GM23338 (cell line): ENCODE data around the gene HHAT.

ENCODE experiments used
- CREB1 ChIP-seq: fragments of 250-450 bp; sonication (Bioruptor Pico); IDR thresholded peaks from 2 replicates; pipeline ENCODE4 v1.5.0; 2020; ENCODE audit warnings: low read depth, mild to moderate bottlenecking, moderate library complexity
- EZH2 ChIP-seq: fragments of 200-600 bp; sonication (generic); IDR thresholded peaks from one replicate; pipeline ENCODE4 v1.8.0; 2017; ENCODE audit warnings: antibody characterized with exemption, mild to moderate bottlenecking, low read depth; ENCODE audit not compliant: unreplicated experiment
- EZH2phosphoT487 ChIP-seq: fragments of 200-600 bp; sonication (generic); IDR thresholded peaks from one replicate; pipeline ENCODE4 v1.8.1; 2018; ENCODE audit warnings: antibody characterized with exemption; ENCODE audit not compliant: unreplicated experiment
- JUNB ChIP-seq: IDR thresholded peaks from one replicate; pipeline ENCODE4 v1.6.1; 2016; ENCODE audit warnings: antibody characterized with exemption; ENCODE audit not compliant: unreplicated experiment
- POLR2AphosphoS5 ChIP-seq: IDR thresholded peaks from 2 replicates; pipeline ENCODE4 v1.6.1; 2016; ENCODE audit warnings: antibody characterized with exemption, low read depth
- STAT1 ChIP-seq: IDR thresholded peaks from one replicate; pipeline ENCODE4 v1.6.1; 2016; ENCODE audit warnings: antibody characterized with exemption; ENCODE audit not compliant: unreplicated experiment
- ZNF114 ChIP-seq: fragments of 250-450 bp; sonication (Bioruptor Pico); IDR thresholded peaks from 2 replicates; pipeline ENCODE4 v1.5.0; 2020; ENCODE audit warnings: mild to moderate bottlenecking, moderate library complexity
- TF ChIP-seq, protein P1 (sequence below), 2 experiments: fragments of 200-600 bp in 1 of 2; sonication (generic) in 1 of 2; conservative IDR thresholded peaks; 2 replicates each; pipeline versions ENCODE4 v1.5.1 to v1.6.1; 2016 to 2017; ENCODE audit warnings: antibody characterized with exemption in 2 of 2, low read depth in 2 of 2, mild to moderate bottlenecking in 2 of 2, moderate library complexity in 1 of 2
- TF ChIP-seq, protein P2 (sequence below): IDR thresholded peaks from one replicate; pipeline ENCODE4 v1.6.1; 2018; ENCODE audit warnings: antibody characterized with exemption; ENCODE audit not compliant: unreplicated experiment

GRCh38 chr1:210723646-210724045 lies 394.9 kb downstream of the HHAT start:
- TF ChIP-seq, protein P1, sequence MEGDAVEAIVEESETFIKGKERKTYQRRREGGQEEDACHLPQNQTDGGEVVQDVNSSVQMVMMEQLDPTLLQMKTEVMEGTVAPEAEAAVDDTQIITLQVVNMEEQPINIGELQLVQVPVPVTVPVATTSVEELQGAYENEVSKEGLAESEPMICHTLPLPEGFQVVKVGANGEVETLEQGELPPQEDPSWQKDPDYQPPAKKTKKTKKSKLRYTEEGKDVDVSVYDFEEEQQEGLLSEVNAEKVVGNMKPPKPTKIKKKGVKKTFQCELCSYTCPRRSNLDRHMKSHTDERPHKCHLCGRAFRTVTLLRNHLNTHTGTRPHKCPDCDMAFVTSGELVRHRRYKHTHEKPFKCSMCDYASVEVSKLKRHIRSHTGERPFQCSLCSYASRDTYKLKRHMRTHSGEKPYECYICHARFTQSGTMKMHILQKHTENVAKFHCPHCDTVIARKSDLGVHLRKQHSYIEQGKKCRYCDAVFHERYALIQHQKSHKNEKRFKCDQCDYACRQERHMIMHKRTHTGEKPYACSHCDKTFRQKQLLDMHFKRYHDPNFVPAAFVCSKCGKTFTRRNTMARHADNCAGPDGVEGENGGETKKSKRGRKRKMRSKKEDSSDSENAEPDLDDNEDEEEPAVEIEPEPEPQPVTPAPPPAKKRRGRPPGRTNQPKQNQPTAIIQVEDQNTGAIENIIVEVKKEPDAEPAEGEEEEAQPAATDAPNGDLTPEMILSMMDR (conservative IDR thresholded peaks at IDR 0.05; ENCODE audit: low read depth in 2 of 2) = no peak
- TF ChIP-seq EZH2phosphoT487 (no peak), EZH2 (no peak), POLR2AphosphoS5 (no peak), STAT1 (no peak), ZNF114 (CRISPR knock-in tag) (no peak), JUNB (no peak), CREB1 (no peak)
- TF ChIP-seq, protein P2, sequence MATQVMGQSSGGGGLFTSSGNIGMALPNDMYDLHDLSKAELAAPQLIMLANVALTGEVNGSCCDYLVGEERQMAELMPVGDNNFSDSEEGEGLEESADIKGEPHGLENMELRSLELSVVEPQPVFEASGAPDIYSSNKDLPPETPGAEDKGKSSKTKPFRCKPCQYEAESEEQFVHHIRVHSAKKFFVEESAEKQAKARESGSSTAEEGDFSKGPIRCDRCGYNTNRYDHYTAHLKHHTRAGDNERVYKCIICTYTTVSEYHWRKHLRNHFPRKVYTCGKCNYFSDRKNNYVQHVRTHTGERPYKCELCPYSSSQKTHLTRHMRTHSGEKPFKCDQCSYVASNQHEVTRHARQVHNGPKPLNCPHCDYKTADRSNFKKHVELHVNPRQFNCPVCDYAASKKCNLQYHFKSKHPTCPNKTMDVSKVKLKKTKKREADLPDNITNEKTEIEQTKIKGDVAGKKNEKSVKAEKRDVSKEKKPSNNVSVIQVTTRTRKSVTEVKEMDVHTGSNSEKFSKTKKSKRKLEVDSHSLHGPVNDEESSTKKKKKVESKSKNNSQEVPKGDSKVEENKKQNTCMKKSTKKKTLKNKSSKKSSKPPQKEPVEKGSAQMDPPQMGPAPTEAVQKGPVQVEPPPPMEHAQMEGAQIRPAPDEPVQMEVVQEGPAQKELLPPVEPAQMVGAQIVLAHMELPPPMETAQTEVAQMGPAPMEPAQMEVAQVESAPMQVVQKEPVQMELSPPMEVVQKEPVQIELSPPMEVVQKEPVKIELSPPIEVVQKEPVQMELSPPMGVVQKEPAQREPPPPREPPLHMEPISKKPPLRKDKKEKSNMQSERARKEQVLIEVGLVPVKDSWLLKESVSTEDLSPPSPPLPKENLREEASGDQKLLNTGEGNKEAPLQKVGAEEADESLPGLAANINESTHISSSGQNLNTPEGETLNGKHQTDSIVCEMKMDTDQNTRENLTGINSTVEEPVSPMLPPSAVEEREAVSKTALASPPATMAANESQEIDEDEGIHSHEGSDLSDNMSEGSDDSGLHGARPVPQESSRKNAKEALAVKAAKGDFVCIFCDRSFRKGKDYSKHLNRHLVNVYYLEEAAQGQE = no peak
